IPS DF 6.9 (cell line): ENCODE measurements around the gene ACAP3.

Experiments
- DNase-seq: peaks from one replicate; pipeline ENCODE4 v3.0.0-alpha.2; 2013; ENCODE audit warnings: low read depth, low spot score
- H3K27ac ChIP-seq: one replicate; pipeline ENCODE4 v1.5.1; 2013; ENCODE audit warnings: low read length, control low read depth
- H3K27me3 ChIP-seq: 2 replicates; pipeline ENCODE4 v1.6.1; 2013; ENCODE audit warnings: mild to moderate bottlenecking, low read length; ENCODE audit not compliant: control insufficient read depth, insufficient read depth
- H3K36me3 ChIP-seq: 2 replicates; pipeline ENCODE4 v1.6.1; 2013; ENCODE audit warnings: low read length; ENCODE audit not compliant: control insufficient read depth, insufficient read depth
- H3K4me1 ChIP-seq: 2 replicates; pipeline ENCODE4 v1.6.1; 2013; ENCODE audit warnings: low read length; ENCODE audit not compliant: control insufficient read depth, insufficient read depth
- H3K4me3 ChIP-seq: 2 replicates; pipeline ENCODE4 v1.5.1; 2013; ENCODE audit warnings: mild to moderate bottlenecking, low read length
- H3K9me3 ChIP-seq: 2 replicates; pipeline ENCODE4 v1.6.1; 2013; ENCODE audit warnings: low read length, inconsistent platforms; ENCODE audit not compliant: control insufficient read depth, insufficient read depth
- WGBS: extraction: QIAGEN DNeasy Blood & Tissue Kit; methylation state at CpG from one replicate; pipeline ENCODE4 v1.1.7; 2013; ENCODE audit warnings: mixed read lengths, missing lambda C conversion rate; ENCODE audit not compliant: insufficient read length, insufficient coverage; 5-methylcytosine and 5-hydroxymethylcytosine counted together

The ACAP3 gene

DNA sequence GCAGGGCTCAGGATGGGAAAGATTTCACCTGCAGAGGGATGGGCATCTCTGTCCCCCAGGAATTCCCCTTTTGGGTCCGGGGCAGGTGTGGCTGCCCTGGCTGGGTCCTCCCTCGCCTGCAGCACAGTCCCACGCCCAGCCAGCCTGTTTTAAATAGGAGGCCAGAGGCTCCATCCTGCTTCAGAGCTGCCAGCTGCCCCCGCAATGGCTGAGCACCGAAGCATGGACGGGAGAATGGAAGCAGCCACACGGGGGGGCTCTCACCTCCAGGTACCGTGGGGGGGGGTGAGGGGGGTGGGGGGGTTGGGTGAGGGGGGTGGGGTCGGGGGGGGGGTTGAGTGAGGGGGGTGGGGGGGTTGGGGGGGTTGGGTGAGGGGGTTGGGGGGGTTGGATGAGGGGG is 23.9 kb downstream of the ACAP3 start:
- DNase-seq = no peak
- H3K4me3 ChIP-seq = no peak overlapping the region
- no peaks in the 10 kb centered on the region for H3K27me3 ChIP-seq
- no peaks in the 10 kb centered on the region; the same call in 1 of the 2 replicates for H3K4me1 ChIP-seq
- H3K36me3 ChIP-seq = no peaks in the 10 kb centered on the region; the same call in 1 of the 2 replicates
- H3K9me3 ChIP-seq = no peaks in the 10 kb centered on the region
- no peak overlapping the region for H3K27ac ChIP-seq
- no CpG with 5 or more reads among the region's 9 CpGs for WGBS

- H3K27ac ChIP-seq = no peak overlapping the region
- H3K4me1 ChIP-seq = no peaks in the 10 kb centered on the region; the same call in 1 of the 2 replicates
- no peaks in the 10 kb centered on the region for H3K9me3 ChIP-seq
- no peaks in the 10 kb centered on the region; the same call in 1 of the 2 replicates for H3K36me3 ChIP-seq
- no peak for DNase-seq
- H3K27me3 ChIP-seq = no peaks in the 10 kb centered on the region
- H3K4me3 ChIP-seq = no peak overlapping the region
- WGBS = no CpG with 5 or more reads among the region's 14 CpGs
These were observed 24.7 kb downstream of the ACAP3 start for GRCh38 chr1:1282998-1283397.

DNA sequence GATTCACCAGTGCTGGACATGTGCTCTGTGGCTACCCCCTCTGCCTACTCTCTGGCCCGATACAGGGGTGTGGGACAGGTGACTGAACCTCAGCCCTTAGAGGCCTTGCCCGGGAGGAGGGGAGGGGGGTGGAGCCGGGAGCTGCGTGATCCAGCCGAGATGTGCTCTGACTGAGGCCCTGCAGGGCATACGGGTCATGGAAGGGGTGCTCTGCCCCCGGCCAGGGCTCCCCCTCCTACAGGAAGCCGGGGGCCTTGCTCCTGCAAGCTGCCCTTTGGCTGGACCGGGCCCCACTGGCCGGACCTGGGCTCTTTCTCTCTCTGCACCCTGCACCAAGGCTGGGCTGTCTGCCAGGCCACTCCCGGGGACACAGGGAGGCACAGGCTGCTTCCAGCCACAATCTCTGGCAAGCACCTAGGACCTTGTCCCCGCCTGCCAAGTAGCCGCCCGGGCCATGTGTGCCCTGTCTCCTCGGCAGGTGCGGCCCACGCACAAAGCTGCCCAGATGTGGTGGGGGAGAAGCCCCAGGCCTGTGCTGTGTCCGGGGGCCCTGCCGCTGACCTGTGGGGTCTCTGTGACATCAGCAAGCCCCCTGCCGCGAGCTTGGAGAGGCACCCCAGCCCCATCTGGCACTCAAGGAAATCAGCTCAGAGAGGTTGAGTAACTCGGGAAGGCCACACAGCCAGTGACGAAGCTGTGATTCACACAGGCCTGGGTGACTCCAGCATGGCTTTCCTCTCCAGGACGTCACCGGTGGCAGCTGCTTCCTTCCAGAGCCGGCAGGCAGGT is 26.0 kb downstream of the ACAP3 start:
- no peak for DNase-seq
- H3K27ac ChIP-seq = no peak overlapping the region
- no CpG with 5 or more reads among the region's 26 CpGs for WGBS
- H3K4me1 ChIP-seq = no peaks in the 10 kb centered on the region; the same call in 1 of the 2 replicates
- H3K36me3 ChIP-seq = no peaks in the 10 kb centered on the region; the same call in 1 of the 2 replicates
- no peak overlapping the region for H3K4me3 ChIP-seq
- H3K9me3 ChIP-seq = no peaks in the 10 kb centered on the region
- H3K27me3 ChIP-seq = no peaks in the 10 kb centered on the region

DNA sequence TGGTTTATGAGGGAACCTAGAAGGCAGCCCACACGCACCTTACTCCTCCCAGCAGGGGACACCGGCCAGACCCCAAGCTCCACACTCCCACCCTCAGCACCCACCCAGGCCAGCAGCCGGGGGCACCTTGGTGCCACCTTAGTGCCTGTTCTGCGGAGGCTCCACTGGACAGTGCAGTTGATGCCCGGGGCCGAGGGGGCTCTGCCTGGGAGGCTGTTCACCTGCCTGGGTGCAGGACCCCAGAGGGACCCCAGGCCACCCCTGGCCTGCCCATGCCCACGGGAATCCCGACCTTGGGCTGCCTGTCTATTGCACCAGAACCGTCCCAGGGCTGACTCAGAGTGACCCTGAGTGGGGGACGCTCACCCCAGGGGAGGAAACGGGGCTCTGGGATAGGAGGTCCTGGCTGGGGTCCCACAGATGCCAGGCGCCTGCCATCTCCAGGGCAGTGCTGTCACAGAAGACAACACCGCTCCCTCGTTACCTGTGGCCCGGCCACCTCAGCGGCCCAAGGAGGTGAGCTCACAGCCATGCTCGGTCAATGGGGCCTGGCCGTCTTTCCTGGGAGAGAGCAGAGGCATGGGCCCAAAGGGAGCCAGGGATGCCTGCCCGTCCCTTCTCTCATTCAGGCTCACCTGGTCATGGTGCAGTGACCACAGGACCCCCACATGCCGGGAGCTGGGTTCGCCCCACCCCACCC is 26.8 kb downstream of the ACAP3 start:
- H3K36me3 ChIP-seq = no peaks in the 10 kb centered on the region
- H3K27me3 ChIP-seq = no peaks in the 10 kb centered on the region
- no peak overlapping the region for H3K4me3 ChIP-seq
- H3K27ac ChIP-seq = no peak overlapping the region
- WGBS = no CpG with 5 or more reads among the region's 21 CpGs
- DNase-seq = no peak
- no peaks in the 10 kb centered on the region; the same call in 1 of the 2 replicates for H3K4me1 ChIP-seq
- no peaks in the 10 kb centered on the region for H3K9me3 ChIP-seq

GRCh38 chr1:1279028-1279427 is 28.7 kb downstream of the ACAP3 start:
- Histone ChIP-seq H3K4me1 (peaks cover 1% of the 10 kb centered on the region; the same call in 1 of the 2 replicates), H3K36me3 (no peaks in the 10 kb centered on the region), H3K27ac (no peak overlapping the region), H3K4me3 (no peak overlapping the region), H3K9me3 (no peaks in the 10 kb centered on the region), H3K27me3 (no peaks in the 10 kb centered on the region)
- WGBS = no CpG with 5 or more reads among the region's 17 CpGs
- DNase-seq = no peak

DNA sequence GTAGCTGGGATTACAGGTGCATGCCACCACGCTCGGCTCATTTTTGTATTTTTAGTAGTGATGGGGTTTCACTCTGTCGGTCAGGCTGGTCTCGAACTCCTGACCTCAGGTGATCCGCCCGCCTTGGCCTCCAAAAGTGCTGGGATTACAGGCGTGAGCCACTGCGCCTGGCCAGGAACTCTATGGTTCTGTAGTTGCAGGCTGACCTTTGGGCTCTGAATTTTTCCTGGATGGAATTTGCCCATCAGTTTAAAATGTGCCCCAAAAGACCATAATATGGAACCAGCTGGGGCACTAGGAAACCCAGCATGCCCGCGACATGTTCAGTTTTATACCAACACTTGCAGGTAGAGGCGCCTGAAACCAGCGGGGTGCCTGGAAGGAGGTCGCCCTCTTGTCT is 29.1 kb downstream of the ACAP3 start:
- no peak for DNase-seq
- no peaks in the 10 kb centered on the region for H3K9me3 ChIP-seq
- WGBS = no CpG with 5 or more reads among the region's 13 CpGs
- H3K36me3 ChIP-seq = no peaks in the 10 kb centered on the region
- no peaks in the 10 kb centered on the region for H3K27me3 ChIP-seq
- peaks cover 1% of the 10 kb centered on the region; the same call in 1 of the 2 replicates for H3K4me1 ChIP-seq
- H3K27ac ChIP-seq = no peak overlapping the region
- no peak overlapping the region for H3K4me3 ChIP-seq

DNA sequence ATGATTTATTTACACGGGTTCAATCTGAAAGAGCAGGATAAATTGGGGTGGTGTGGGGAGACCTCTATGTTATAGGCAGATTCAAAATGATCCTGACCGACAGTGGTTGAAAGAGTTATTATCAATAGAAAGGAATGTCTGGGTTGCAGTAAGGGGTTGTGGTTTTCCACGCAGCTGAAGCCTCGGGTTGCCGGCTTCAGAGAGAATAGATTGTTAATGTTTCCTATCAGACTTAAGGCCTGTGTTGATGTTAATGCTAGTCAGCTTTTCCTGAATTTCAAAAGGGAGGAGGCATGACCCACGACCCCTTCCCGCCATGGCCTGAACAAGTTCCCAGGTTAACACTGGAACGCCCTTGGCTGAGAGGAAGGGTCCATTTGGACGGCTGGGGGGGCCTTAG is 31.9 kb downstream of the ACAP3 start:
- no CpG with 5 or more reads among the region's 9 CpGs for WGBS
- Histone ChIP-seq H3K9me3 (no peaks in the 10 kb centered on the region), H3K27me3 (no peaks in the 10 kb centered on the region), H3K27ac (no peak overlapping the region), H3K4me3 (no peak overlapping the region), H3K36me3 (no peaks in the 10 kb centered on the region; the same call in 1 of the 2 replicates), H3K4me1 (peaks cover 7% of the 10 kb centered on the region; the same call in 1 of the 2 replicates)
- no peak for DNase-seq

GRCh38 chr1:1274931-1275431 is 32.7 kb downstream of the ACAP3 start:
- H3K4me3 ChIP-seq = no peak overlapping the region
- no peaks in the 10 kb centered on the region for H3K9me3 ChIP-seq
- peaks cover 7% of the 10 kb centered on the region; the same call in 1 of the 2 replicates for H3K4me1 ChIP-seq
- H3K27me3 ChIP-seq = no peaks in the 10 kb centered on the region
- no CpG with 5 or more reads among the region's 15 CpGs for WGBS
- no peaks in the 10 kb centered on the region; the same call in 1 of the 2 replicates for H3K36me3 ChIP-seq
- H3K27ac ChIP-seq = no peak overlapping the region
- no peak for DNase-seq

DNA sequence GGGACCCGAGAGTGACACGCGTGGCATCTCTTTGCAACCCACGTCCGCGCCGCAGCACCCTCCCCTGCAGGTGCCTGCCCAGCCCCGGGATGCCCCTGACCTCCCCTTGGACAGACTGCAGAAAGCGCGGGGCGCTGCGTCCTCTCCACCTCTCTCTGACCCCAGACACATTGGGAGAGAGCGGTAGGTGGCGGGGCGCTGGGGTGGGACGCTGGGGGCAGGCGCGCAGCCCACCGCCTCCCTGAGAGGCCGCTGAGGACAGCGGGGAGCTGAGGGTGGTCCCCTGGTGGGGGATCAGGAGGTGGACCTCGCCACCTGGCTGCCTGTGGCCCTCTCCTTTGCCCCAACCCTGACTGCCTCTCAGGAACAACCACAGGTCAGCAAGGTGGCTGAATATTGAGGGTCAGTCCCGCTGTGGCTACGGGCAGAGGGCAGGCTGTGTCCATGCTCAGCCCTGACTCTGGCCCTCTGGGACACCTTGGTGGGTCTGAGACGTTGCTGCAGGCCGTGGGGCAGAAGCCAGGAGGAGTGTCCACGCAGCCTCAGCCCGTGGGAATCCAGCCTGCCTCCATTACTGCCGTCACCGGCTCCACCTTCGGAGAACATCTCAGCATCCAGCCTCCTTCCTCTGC is 33.3 kb downstream of the ACAP3 start:
- no peaks in the 10 kb centered on the region for H3K27me3 ChIP-seq
- WGBS = no CpG with 5 or more reads among the region's 31 CpGs
- H3K27ac ChIP-seq = no peak overlapping the region
- H3K4me3 ChIP-seq = peak overlapping the region; percentile 52; the same call in 1 of the 2 replicates
- H3K36me3 ChIP-seq = no peaks in the 10 kb centered on the region; the same call in 1 of the 2 replicates
- no peak for DNase-seq
- no peaks in the 10 kb centered on the region for H3K9me3 ChIP-seq
- H3K4me1 ChIP-seq = peaks cover 7% of the 10 kb centered on the region; the same call in 1 of the 2 replicates
